WTC11 (cell line): ENCODE results near the gene NTRK2.

ENCODE experiments used
- CTCF ChIP-seq: fragments of 200-600 bp; IDR thresholded peaks from 2 replicates; pipeline ENCODE4 v1.8.0; 2022; ENCODE audit warnings: antibody characterized with exemption
- E2F1 ChIP-seq: sonication (generic); formaldehyde crosslinking; IDR thresholded peaks from 2 replicates; pipeline ENCODE4 v1.8.0; 2022; ENCODE audit warnings: mild to moderate bottlenecking, missing genetic modification reagents
- FOXP1 ChIP-seq: sonication (generic); formaldehyde crosslinking; IDR thresholded peaks from 2 replicates; pipeline ENCODE4 v1.8.0; 2022; ENCODE audit warnings: missing genetic modification reagents, mild to moderate bottlenecking, moderate library complexity, borderline replicate concordance
- IRF1 ChIP-seq: sonication (generic); formaldehyde crosslinking; IDR thresholded peaks from 2 replicates; pipeline ENCODE4 v1.8.0; 2023; ENCODE audit warnings: missing genetic modification reagents
- JUN ChIP-seq: sonication (generic); formaldehyde crosslinking; IDR thresholded peaks from 2 replicates; pipeline ENCODE4 v1.8.0; 2023; ENCODE audit warnings: mild to moderate bottlenecking, missing genetic modification reagents
- ZNF121 ChIP-seq: sonication (generic); formaldehyde crosslinking; IDR thresholded peaks from 2 replicates; pipeline ENCODE4 v1.8.0; 2023; ENCODE audit warnings: missing genetic modification reagents
- TF ChIP-seq, protein P1 (sequence below): sonication (generic); formaldehyde crosslinking; IDR thresholded peaks from 2 replicates; pipeline ENCODE4 v1.8.0; 2022; ENCODE audit warnings: mild to moderate bottlenecking, missing genetic modification reagents

DNA sequence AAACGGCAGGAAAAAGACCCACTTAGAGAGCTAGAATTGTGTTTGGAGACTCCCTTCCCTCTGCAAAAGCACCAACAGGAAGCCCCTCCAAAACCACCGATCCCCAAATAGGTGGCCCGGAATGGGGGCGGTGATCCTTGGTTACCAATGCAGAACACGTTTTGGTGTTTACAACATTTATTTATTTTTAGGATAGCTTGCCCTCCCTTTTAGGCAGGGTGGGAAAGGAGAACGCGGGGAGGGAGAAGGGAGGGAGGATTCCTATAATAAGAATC lies 579 bp upstream of the NTRK2 start:
- TF ChIP-seq FOXP1 (no peak), CTCF (no peak), ZNF121 (no peak), E2F1 (CRISPR knock-in tag) (no peak), IRF1 (CRISPR knock-in tag) (no peak), JUN (CRISPR knock-in tag) (no peak)
- TF ChIP-seq, protein P1, sequence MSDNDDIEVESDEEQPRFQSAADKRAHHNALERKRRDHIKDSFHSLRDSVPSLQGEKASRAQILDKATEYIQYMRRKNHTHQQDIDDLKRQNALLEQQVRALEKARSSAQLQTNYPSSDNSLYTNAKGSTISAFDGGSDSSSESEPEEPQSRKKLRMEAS (CRISPR knock-in tag), result no peak
